HFF-Myc (cell line): ENCODE data around the gene RNF151.

Experiments used
- DNase-seq: peaks from one replicate; pipeline ENCODE4 v3.0.0-alpha.2; 2011; ENCODE audit warnings: low read depth; ENCODE audit errors: extremely low read depth
- H3K4me3 ChIP-seq: replicated peaks from 2 replicates; pipeline ENCODE4 v1.5.1; 2011; ENCODE audit warnings: low read depth, mild to moderate bottlenecking, control low read depth, low read length
- TF ChIP-seq, protein P1 (sequence below): IDR thresholded peaks from 2 replicates; pipeline ENCODE4 v1.5.1; 2012; ENCODE audit warnings: mild to moderate bottlenecking, low read depth, low read length, control low read depth; ENCODE audit errors: missing control alignments

The RNF151 gene

DNA sequence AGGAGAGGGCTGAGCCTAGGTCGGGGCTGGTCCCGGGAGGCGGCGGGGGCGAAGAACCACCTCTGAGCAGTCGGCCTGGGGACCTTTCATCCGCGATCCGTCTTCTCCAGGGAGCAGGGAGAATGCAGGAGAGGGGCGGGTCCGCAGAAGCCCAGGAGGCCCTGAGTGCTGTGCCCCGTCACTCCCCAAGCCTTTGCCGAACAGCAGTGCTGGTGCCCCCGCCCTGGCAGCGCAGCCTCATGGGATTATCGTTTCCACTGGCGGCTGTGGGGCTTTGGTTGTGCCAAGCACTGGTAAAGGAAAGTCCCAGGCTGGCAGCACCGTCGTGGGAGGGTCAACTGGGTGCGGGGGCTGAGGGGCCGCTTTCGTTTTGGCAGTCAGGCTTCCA is 5.8 kb downstream of the RNF151 start:
- peak overlapping the region; percentile 95 for H3K4me3 ChIP-seq
- DNase-seq = no peak
- TF ChIP-seq, protein P1, sequence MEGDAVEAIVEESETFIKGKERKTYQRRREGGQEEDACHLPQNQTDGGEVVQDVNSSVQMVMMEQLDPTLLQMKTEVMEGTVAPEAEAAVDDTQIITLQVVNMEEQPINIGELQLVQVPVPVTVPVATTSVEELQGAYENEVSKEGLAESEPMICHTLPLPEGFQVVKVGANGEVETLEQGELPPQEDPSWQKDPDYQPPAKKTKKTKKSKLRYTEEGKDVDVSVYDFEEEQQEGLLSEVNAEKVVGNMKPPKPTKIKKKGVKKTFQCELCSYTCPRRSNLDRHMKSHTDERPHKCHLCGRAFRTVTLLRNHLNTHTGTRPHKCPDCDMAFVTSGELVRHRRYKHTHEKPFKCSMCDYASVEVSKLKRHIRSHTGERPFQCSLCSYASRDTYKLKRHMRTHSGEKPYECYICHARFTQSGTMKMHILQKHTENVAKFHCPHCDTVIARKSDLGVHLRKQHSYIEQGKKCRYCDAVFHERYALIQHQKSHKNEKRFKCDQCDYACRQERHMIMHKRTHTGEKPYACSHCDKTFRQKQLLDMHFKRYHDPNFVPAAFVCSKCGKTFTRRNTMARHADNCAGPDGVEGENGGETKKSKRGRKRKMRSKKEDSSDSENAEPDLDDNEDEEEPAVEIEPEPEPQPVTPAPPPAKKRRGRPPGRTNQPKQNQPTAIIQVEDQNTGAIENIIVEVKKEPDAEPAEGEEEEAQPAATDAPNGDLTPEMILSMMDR = no peak

DNA sequence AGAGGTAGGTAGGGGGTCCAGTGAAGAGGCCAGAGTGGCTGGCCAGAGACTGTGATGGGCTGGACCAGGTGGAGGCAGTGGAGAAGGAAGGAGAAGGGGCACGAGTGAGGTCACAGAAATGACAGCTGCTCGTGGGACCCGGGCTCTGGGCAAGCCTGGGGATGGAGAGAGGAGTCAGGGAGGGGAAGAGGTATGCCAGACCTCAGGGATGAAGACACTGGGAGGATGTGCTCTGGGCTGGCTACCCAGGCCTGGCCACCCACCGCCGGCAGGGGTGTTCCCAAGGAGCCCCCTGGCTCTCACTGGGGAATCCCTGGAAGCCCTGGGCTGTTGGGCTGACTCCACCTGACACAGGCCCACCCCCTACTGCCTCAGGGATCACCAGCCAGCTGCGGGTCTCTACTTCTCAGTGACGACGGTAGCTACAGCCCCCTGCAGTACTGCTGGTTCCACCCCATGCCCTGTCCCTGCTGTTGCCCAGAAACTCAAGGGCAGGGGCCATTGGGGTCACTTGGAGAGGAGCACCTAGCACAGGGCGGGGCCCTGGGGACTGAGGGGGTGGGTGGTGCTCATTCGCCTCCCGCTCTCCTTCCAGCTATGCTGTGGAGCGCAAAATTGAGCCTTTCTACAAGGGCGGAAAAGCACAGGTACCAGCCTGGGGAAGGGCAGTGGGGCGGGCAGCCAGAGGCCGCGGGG is 7.0 kb downstream of the RNF151 start:
- peak overlapping the region; percentile 95 for H3K4me3 ChIP-seq
- TF ChIP-seq, protein P1 = no peak
- no peak for DNase-seq

DNA sequence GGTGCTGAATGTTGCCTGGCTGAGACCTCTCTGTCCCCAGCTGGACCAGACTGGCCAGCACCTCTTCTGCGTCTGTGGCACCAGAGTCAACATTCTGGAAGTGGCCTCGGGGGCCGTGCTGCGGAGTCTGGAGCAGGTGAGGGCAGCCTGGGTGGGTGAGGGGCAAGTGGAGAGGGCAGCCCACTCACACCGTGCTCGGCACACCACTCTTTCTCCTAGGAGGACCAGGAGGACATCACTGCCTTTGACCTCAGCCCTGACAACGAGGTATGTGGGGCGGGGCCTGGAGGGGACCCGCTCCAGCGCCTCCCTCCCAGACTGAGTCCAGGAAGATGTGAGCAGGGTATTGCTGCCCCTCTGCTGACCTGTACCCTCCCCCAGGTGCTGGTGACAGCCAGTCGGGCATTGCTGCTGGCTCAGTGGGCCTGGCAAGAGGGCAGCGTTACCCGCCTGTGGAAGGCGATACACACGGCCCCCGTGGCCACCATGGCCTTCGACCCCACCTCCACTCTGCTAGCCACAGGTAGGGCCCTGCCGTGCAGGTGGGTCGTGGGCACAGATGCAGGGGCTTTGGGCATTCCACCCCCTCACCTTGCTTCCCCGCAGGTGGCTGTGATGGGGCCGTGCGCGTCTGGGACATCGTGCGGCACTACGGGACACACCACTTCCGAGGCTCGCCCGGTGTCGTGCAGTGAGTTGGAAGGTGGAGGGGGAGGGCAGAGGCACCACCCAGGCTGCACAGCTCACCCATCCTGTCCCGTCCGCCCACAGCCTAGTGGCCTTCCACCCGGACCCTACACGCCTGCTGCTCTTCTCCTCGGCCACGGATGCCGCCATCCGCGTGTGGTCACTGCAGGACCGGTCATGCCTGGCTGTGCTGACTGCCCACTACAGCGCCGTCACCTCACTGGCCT is 7.8 kb downstream of the RNF151 start:
- TF ChIP-seq, protein P1 = no peak
- no peak for DNase-seq
- H3K4me3 ChIP-seq = no peak overlapping the region

DNA sequence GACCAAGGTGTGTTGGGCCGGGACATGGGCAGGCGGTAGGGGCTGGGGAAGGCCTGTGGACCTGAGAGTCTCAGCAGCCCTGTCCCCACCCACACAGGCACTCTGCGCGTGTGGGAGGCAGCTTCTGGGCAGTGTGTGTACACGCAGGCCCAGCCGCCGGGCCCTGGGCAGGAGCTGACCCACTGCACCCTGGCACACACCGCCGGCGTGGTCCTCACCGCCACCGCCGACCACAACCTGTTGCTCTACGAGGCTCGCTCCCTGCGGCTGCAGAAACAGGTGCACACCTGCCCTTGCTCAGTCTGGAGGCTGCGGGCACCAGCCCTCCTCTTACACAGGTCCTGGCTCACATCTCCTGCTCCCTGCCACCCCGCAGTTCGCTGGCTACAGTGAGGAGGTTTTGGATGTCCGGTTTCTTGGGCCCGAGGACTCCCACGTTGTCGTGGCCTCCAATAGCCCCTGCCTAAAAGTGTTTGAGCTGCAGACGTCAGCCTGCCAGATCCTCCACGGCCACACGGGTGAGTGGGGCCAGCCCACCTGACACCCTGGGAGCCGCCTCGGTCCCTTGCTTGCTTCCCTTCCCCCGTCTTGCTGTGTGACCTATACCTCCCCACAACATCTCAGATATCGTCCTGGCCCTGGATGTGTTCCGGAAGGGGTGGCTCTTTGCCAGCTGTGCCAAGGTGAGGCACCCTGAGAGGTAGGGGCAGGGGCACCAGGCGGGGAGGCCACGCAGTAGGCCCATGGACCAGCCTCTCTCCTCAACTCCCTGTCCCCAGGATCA is 9.0 kb downstream of the RNF151 start:
- TF ChIP-seq, protein P1 = no peak
- H3K4me3 ChIP-seq = no peak overlapping the region
- DNase-seq = no peak

DNA sequence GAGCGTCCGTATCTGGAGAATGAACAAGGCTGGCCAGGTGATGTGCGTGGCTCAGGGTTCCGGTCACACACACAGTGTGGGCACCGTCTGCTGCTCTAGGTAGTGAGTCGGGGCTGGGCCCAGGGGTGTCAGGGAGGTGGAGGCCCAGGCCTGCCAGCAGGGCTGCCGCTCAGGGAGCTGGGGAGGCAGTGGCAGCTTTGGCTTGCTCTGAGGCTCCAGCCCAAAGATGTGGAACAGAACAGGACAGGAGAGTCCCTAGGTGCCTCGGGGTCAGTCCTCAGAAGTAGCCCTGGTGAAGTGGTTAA is 9.5 kb downstream of the RNF151 start:
- TF ChIP-seq, protein P1 = no peak

DNA sequence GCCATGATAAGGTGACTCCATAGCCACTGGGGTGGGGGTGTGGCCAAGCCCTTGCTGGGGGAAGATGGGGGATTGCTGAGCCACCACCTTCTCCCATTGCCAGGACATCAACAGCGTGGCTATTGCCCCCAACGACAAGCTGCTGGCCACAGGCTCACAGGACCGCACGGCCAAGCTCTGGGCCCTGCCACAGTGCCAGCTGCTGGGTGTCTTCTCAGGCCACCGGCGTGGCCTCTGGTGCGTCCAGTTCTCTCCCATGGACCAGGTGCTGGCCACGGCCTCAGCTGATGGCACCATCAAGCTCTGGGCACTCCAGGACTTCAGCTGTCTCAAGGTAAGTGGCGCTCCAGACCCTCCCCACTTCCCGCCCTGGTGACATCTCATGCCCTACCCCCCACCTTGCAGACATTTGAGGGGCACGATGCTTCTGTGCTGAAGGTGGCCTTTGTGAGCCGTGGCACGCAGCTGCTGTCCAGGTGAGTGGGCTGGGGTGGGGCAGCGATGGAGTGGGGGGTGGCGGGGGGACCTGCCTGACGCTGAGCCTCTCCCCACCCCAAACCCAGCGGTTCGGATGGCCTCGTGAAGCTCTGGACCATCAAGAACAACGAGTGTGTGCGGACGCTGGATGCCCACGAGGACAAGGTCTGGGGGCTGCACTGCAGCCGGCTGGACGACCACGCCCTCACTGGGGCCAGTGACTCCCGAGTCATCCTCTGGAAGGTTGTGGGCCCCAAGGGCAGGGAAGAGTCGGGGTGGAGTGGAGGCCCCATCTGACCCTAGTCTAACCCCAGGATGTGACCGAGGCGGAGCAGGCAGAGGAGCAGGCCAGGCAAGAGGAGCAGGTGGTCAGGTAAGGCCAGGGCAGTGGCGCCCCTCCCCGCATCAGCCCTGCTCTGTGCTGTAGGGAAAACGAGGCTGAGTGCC is 10.6 kb downstream of the RNF151 start:
- TF ChIP-seq, protein P1 = no peak
- H3K4me3 ChIP-seq = no peak overlapping the region
- no peak for DNase-seq

More for the DNA sequence above, 9.5 kb downstream of the RNF151 start:
- DNase-seq = no peak
- H3K4me3 ChIP-seq = no peak overlapping the region
